ENCODE measurements around the gene SGCG. TPM values are rescaled to one million over a fixed set of nuclear protein-coding genes. Genes with fewer than 3 reads are reported as not detected.

The SGCG gene
- total RNA-seq, 1 experiment from 2014 or later, result not detected

GRCh38 chr13:23372264-23372906 lies 191.6 kb downstream of the SGCG start:
- DNase-seq, result no peak
- no peak overlapping the region for H3K4me3 ChIP-seq

More at GRCh38 chr13:23372264-23372906, 191.6 kb downstream of the SGCG start:
- POLR2A ChIA-PET (ENCODE audit: unreplicated experiment), result no interaction called here
- intact Hi-C loops (cut with micrococcal nuclease; ENCODE audit: unreplicated experiment), result no loop called here
- H3F3A ChIP-seq (ENCODE audit: insufficient read depth, low read depth), result peaks cover 11% of the 10 kb centered on the region
- H3K79me2 ChIP-seq (ENCODE audit: low read depth), result no peaks in the 10 kb centered on the region
- peaks cover 8% of the 10 kb centered on the region; the same call in 1 of the 2 replicates for H3K4me1 ChIP-seq (replicated peaks; ENCODE audit: insufficient read depth)
- no peaks in the 10 kb centered on the region for H3K36me3 ChIP-seq (ENCODE audit: low read depth)
- no peaks in the 10 kb centered on the region for H3K27me3 ChIP-seq (ENCODE audit: insufficient read depth, low read depth)
- CTCF ChIA-PET, result no interaction called here
- TF ChIP-seq CTCF (conservative IDR thresholded peaks at IDR 0.05) (no peak), EZH2 (IDR thresholded peaks at IDR 0.05; ENCODE audit: low read depth) (no peak)
- no TSS peak for BruUV-seq (replicated peaks)
- H4K20me1 ChIP-seq (ENCODE audit: insufficient read depth), result no peaks in the 10 kb centered on the region; the same call in 1 of the 2 replicates
- H3K4me2 ChIP-seq, result no peak overlapping the region
- H3K9me2 ChIP-seq (ENCODE audit: insufficient read depth), result no peaks in the 10 kb centered on the region
- H2AFZ ChIP-seq, result no peak overlapping the region
- no peaks in the 10 kb centered on the region for H3K9me3 ChIP-seq (ENCODE audit: insufficient read depth, low read depth)
- no peak overlapping the region for H3K27ac ChIP-seq

Data from PC-9 (cell line).